ENCODE results near the gene TTLL6. TPM values are rescaled to one million over a fixed set of nuclear protein-coding genes. Genes with fewer than 3 reads are reported as not detected.

The TTLL6 gene
- total RNA-seq, 1 experiment from 2014 or later = 3.4 TPM

DNA sequence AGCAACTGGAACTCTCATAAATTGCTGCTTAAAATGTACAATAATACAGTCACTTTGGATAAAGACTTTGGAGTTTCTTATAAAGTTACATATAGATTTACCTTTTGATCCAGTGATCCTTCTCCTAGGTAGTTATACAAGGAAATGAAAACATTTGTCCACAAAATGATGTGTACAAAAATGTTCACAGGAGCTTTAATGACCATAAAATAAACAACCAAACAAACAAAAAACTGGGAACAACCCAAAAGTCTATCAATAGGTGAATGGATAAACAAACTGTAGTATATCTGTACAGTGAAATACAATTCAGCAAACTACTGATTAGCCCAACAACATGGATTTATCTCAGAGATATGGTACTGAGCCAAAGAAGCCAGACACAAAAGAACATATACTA, 37.6 kb downstream of the TTLL6 start (continued):
- TF ChIP-seq, protein P1, sequence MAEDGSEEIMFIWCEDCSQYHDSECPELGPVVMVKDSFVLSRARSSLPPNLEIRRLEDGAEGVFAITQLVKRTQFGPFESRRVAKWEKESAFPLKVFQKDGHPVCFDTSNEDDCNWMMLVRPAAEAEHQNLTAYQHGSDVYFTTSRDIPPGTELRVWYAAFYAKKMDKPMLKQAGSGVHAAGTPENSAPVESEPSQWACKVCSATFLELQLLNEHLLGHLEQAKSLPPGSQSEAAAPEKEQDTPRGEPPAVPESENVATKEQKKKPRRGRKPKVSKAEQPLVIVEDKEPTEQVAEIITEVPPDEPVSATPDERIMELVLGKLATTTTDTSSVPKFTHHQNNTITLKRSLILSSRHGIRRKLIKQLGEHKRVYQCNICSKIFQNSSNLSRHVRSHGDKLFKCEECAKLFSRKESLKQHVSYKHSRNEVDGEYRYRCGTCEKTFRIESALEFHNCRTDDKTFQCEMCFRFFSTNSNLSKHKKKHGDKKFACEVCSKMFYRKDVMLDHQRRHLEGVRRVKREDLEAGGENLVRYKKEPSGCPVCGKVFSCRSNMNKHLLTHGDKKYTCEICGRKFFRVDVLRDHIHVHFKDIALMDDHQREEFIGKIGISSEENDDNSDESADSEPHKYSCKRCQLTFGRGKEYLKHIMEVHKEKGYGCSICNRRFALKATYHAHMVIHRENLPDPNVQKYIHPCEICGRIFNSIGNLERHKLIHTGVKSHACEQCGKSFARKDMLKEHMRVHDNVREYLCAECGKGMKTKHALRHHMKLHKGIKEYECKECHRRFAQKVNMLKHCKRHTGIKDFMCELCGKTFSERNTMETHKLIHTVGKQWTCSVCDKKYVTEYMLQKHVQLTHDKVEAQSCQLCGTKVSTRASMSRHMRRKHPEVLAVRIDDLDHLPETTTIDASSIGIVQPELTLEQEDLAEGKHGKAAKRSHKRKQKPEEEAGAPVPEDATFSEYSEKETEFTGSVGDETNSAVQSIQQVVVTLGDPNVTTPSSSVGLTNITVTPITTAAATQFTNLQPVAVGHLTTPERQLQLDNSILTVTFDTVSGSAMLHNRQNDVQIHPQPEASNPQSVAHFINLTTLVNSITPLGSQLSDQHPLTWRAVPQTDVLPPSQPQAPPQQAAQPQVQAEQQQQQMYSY (CRISPR knock-in tag; IDR thresholded peaks at IDR 0.05) = no peak
- TF ChIP-seq ZNF416 (CRISPR knock-in tag; IDR thresholded peaks at IDR 0.05) = no peak
- TF ChIP-seq, protein P2, sequence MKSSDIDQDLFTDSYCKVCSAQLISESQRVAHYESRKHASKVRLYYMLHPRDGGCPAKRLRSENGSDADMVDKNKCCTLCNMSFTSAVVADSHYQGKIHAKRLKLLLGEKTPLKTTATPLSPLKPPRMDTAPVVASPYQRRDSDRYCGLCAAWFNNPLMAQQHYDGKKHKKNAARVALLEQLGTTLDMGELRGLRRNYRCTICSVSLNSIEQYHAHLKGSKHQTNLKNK (CRISPR knock-in tag; IDR thresholded peaks at IDR 0.05) = no peak
- TF ChIP-seq, protein P3, sequence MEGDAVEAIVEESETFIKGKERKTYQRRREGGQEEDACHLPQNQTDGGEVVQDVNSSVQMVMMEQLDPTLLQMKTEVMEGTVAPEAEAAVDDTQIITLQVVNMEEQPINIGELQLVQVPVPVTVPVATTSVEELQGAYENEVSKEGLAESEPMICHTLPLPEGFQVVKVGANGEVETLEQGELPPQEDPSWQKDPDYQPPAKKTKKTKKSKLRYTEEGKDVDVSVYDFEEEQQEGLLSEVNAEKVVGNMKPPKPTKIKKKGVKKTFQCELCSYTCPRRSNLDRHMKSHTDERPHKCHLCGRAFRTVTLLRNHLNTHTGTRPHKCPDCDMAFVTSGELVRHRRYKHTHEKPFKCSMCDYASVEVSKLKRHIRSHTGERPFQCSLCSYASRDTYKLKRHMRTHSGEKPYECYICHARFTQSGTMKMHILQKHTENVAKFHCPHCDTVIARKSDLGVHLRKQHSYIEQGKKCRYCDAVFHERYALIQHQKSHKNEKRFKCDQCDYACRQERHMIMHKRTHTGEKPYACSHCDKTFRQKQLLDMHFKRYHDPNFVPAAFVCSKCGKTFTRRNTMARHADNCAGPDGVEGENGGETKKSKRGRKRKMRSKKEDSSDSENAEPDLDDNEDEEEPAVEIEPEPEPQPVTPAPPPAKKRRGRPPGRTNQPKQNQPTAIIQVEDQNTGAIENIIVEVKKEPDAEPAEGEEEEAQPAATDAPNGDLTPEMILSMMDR (IDR thresholded peaks at IDR 0.05) = no peak
- TF ChIP-seq, protein P4, sequence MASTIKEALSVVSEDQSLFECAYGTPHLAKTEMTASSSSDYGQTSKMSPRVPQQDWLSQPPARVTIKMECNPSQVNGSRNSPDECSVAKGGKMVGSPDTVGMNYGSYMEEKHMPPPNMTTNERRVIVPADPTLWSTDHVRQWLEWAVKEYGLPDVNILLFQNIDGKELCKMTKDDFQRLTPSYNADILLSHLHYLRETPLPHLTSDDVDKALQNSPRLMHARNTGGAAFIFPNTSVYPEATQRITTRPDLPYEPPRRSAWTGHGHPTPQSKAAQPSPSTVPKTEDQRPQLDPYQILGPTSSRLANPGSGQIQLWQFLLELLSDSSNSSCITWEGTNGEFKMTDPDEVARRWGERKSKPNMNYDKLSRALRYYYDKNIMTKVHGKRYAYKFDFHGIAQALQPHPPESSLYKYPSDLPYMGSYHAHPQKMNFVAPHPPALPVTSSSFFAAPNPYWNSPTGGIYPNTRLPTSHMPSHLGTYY (CRISPR knock-in tag; IDR thresholded peaks at IDR 0.05) = no peak
- no peak for TF ChIP-seq ZNF219 (CRISPR knock-in tag; IDR thresholded peaks at IDR 0.05; ENCODE audit: borderline replicate concordance)

DNA sequence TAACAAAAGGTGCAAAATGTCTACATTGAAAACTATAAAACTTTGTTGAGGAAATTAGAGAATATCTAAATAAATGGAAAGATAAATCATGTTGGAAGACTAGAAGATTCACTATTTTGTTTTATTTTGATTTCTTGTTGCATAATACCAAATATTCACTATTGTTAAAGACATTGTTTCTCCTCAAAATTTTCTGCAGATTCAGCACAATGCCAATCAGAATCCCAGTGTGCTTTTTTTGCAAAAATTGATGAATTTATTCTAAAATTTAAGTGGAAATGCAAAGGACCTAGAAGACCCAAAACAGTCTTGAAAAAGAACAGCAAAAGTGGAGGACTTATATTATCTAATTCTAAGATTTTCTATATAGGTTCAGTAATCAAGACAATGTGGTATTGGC, 40.4 kb downstream of the TTLL6 start:
- ATAC-seq = no peak
- Mint-ChIP-seq H3K27ac (no peak overlapping the region), H3K27me3 (ENCODE audit: low read depth) (peaks cover 13% of the 10 kb centered on the region), H3K4me3 (no peak overlapping the region), H3K9me3 (peaks cover 5% of the 10 kb centered on the region), H3K36me3 (no peaks in the 10 kb centered on the region), H3K4me1 (no peaks in the 10 kb centered on the region)
- DNase-seq (ENCODE audit: low spot score) = no peak
- ChIA-PET CTCF (no interaction called here), POLR2A (no interaction called here)
- TF ChIP-seq ELF4 (CRISPR knock-in tag; IDR thresholded peaks at IDR 0.05; ENCODE audit: low read depth) (no peak), OVOL2 (CRISPR knock-in tag; IDR thresholded peaks at IDR 0.05; ENCODE audit: borderline replicate concordance) (no peak), MXD4 (CRISPR knock-in tag; IDR thresholded peaks at IDR 0.05; ENCODE audit: borderline replicate concordance) (no peak), CREB1 (CRISPR knock-in tag; IDR thresholded peaks at IDR 0.05) (no peak)
- TF ChIP-seq, protein P5, sequence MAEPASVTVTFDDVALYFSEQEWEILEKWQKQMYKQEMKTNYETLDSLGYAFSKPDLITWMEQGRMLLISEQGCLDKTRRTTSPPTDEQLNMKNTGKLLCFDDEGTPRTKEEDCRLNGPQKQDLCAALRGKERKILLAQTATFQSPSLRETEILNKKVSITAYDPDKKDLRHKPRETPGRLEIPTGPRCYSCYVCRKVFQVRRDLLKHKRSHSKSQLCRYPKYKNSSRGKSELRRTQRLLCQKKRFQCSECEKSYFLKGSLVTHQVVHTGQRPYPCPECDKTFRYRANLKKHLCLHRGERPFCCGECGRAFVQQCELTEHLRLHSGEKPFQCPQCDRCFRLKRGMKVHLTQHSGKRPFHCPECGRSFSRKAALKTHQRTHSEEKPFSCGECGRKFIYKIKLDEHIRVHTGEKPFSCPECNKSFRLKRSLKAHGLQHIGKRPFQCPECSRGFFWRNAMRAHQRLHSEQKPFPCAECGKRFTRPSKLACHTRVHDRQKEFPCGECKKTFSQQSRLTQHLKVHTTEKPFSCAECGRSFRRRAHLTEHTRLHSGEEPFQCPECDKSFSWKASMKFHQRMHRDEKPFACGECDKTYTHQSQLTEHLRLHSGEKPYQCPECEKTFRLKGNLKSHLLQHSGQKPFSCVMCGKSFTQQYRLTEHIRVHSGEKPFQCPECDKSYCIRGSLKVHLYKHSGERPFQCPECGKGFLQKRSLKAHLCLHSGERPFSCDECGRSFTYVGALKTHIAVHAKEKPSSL (CRISPR knock-in tag; conservative IDR thresholded peaks at IDR 0.05) = no peak
- TF ChIP-seq, protein P6, sequence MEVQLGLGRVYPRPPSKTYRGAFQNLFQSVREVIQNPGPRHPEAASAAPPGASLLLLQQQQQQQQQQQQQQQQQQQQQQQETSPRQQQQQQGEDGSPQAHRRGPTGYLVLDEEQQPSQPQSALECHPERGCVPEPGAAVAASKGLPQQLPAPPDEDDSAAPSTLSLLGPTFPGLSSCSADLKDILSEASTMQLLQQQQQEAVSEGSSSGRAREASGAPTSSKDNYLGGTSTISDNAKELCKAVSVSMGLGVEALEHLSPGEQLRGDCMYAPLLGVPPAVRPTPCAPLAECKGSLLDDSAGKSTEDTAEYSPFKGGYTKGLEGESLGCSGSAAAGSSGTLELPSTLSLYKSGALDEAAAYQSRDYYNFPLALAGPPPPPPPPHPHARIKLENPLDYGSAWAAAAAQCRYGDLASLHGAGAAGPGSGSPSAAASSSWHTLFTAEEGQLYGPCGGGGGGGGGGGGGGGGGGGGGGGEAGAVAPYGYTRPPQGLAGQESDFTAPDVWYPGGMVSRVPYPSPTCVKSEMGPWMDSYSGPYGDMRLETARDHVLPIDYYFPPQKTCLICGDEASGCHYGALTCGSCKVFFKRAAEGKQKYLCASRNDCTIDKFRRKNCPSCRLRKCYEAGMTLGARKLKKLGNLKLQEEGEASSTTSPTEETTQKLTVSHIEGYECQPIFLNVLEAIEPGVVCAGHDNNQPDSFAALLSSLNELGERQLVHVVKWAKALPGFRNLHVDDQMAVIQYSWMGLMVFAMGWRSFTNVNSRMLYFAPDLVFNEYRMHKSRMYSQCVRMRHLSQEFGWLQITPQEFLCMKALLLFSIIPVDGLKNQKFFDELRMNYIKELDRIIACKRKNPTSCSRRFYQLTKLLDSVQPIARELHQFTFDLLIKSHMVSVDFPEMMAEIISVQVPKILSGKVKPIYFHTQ (CRISPR knock-in tag; IDR thresholded peaks at IDR 0.05) = no peak

Data from WTC11 (cell line).